ENCODE measurements around the gene ARHGAP32. TPM values are rescaled to one million over a fixed set of nuclear protein-coding genes. Genes with fewer than 3 reads are reported as not detected.

The ARHGAP32 gene
- total RNA-seq, 1 experiment from 2014 or later = 8.9 TPM

Other genes with a start within 250 kb of the ARHGAP32 start
- gene TP53AIP1, start 249.5 kb downstream of the ARHGAP32 start, total RNA-seq (2014; rRNA removed; shearing (Covaris generic)) = not detected in 2 replicates
- not detected in 2 replicates for gene BARX2, start 183.5 kb upstream of the ARHGAP32 start, total RNA-seq (2014; rRNA removed; shearing (Covaris generic))